ENCODE data around the gene LRRN2.

LRRN2 gene

DNA sequence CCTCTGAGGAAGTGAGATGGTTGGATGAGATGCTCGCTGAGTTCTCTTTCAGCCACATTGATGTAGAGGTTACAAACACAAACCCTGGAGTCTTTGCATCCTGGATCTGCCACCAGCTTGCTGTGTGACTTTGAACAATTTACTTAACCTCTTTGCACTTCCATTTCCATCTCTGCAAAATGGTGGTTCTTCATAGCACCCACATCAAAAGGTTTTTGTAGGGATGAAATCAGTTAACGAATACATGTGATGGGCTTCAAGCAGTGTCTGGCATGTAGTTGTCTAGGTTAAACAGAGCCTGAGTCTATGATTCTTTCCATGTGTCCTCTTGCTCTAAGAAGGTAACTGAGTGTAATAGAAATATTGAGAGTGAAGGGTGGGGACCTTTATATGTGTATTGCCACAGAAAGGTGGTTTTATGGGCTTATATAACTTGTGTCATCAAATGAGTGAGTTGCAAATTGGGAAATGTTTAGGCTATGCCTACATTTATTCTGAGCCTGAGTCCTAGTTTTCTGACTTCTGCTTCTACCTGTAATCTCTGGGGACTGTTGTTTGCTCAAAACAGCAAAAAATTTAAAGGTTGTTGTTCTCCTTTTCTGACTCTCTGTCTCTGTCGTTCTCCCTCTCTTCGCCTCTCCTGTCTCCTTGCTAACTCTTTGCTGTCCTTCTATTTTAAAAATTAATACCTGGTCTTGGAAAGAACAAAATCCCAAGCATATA, 27.3 kb upstream of the LRRN2 start:
- DNase-seq (ENCODE audit: low spot score), result no peak

DNA sequence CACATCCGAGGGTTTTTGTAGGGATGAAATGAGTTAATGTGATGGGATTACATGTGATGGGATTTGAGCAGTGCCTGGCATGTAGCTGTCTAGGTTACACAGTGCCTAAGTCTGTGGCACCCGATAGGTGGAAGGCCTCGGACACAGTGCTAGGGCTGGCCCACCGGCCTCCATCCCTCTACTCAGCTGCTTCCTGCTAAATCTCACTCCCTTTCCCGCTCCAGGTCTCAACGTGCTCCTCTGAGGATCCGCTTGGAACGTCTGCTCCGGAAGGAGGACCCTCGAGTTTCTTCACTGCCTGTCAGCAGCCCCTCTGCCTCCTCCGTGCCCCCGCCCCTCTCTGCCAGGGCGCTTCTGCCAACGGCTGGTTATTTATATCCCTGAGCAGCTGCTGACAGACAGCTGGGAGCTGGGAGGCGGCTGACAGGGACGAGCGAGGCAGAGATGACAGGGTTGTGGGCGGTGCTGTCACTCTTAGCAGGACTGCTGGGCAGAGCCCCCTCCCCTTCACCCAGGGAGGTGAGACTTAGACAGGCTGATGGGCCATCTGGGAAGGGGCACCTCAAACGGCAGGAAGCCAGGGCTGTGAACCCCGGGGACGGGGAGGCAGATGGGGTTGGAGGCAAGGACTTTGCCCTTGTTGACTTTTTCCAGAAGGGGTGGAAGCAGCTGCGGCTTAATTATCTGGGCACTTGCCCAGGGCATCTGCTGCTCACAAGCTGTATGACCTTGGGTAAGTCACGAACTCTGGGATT, 26.6 kb upstream of the LRRN2 start:
- no peak for DNase-seq (ENCODE audit: low spot score)

DNA sequence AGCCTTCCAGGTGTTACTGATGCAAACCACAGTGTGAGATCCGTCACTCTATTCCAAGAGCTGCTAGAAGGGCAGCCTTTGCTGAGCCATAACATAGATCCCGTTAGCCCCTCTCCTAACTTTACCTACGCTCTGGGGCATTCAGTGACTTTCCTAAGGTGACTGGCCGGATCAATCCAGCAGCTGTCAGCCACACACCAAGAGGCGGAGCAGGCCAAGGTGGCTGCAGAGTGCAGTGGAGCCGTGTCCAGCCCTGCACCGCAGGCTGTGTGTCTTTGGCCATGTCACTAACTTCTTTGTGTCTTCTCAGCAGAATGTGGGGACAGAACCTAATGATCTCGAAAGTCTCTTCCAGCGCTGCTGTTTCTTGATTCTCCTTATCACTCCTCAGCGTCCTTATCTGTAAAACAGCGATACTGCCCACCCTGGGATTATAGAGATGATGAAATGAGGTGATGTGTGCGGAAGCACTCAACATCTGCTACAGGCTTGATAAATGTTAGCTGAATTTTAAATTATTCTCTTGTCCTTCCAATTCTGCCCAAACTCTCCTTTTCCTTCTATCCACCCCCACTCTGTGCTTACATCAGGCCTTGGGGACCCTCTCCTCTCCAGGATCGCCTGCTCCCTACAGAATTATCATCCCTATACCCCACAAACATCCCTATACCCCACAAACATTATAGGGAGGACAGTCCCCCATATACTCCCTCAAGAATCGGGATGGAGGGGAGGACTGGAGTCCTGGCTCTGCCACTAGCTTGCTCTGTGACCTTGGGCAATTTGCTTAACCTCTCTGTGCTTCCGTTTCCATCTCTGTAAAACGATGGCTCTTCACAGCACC, 25.8 kb upstream of the LRRN2 start:
- no peak for DNase-seq (ENCODE audit: low spot score)

DNA sequence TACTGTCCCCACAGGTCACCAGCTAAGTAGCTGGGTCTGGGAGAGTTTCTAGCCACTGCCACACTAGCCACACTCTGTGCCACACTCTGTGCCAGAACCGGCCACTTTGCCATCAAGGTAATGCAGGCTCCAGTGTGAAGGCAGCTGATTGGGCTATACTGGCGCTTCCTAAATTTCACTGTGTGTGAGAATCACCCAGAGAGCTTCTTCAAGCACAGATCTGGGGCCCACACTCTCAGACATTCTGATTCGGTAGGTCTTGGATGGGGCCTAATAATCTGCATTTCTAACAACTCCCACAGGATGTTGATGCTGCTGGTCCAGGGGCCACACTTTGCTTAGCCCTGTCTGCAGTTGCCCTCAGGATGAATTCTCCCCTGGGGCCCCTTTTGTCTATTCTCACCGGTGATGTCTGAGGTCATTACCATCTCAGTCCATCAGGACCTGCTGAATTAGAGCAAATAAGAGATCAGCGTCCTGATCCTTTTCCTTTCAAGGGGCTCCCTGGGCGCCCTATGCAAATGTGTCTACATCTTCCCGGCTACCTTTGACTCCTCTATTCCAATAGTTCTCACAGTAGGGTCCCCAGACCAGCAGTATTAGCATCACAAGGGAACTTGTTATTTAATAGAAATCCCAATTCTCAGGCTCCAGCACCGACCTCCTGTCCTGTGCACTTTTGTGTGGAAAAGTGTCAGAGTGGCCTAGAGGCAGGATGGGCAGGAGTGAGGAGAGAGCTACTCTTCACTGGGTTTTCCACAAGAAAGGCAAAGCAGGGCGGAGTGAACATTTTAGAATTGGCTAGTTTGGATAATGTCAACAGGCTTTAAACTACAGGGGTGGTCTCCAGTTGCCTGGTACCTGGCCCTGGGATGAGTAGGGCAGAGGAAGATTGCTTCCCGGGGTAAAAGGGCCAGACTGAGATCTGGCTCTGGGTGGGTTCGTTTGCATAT, 24.7 kb upstream of the LRRN2 start:
- DNase-seq (ENCODE audit: low spot score), result no peak

DNA sequence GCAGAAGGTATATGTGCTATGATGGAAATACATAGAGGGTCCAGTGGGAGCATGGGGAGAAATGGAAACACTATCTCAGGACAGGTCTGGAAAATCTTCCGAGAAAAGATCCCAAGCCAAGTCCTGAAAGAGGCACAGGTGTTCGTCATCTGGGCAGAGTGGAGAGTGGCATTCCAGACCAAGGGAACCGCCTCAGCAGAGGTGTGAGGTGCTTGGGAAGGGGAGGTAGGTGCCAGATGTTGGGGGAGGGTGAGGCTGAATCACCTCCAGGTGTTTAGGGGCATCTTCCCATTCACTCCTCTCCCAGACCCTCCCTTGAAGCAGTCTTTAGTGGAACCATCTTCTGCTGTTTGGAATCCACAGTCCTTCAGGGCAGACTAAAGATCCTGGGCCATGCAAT, 23.5 kb upstream of the LRRN2 start:
- DNase-seq (ENCODE audit: low spot score), result no peak

DNA sequence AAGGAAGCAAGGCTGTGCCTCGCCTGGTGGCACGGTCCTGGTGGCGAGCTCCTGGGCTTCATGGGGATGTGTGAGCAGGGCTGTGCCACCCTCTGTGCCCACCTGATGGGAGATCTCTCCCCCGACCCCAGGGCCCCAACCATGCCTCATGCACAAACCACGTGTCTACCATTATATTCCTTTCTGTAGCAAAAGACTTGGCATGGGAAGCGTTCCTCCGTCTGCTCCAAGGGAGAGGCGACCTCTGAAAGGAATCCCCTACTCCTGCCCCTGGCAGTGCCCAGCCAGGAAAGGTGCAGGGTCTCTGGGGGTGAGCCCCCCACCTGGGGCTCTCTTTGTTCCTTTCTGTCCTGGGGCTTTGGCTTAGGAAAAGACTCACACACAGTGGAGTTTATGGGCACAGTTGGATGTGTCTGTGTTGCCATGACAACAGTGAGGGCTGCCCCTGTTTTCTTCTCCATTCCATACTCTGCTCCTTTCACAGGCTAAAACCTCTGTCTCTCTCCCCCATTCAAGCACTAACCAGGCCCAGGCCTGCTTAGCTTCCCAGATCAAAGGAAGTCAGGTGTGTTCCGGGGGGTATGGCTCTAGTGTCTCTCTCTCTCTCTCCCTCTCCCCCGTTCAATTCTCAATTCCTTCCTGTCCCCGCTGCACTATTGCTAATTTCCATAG, 21.4 kb upstream of the LRRN2 start:
- DNase-seq (ENCODE audit: low spot score), result no peak

DNA sequence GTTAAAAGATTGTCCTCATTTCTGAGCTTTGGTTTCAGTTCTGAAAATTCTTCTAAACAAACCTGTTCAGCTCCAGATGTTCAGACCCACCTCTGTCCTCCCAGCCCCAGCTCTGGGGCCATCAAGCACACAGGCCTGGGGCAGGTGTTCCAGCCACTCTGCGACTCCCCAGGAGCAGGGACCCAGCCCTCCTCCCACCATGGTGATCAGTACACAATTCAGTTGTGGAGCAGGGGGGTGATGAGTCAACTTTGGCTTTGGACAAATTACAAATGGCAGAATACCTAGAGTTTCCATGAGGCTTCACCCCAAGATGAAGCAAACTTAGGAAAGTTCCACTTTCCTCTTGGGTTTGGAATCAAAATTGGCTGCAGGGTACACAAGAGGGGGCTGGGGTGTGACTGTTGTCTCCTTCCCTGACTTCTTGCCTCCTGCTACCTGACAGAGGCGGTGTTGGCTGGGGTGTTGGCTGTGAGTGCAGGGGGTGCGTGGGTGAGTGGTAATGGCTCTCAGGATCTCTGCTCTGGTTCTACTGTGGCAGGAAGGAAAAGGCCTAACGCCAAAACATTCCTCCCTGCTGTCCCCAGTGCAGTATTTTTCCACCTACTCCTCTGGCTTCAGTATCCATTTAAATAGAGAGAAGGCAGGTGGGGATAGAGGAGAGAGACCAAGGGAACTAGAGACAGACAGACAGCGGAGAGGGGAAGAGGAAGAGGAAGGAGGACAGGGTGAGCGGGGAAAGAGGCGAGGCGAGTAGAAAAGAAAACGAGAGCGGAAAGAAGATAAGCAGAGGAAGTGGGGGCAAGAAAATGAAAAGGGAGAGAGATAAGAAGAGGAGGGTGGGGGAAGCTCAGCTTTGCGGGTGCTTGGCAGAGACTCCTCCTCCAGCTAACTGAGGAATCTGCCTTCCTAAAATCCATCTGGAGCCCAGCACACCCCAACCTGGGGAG, 20.6 kb upstream of the LRRN2 start:
- no peak for DNase-seq (ENCODE audit: low spot score)

DNA sequence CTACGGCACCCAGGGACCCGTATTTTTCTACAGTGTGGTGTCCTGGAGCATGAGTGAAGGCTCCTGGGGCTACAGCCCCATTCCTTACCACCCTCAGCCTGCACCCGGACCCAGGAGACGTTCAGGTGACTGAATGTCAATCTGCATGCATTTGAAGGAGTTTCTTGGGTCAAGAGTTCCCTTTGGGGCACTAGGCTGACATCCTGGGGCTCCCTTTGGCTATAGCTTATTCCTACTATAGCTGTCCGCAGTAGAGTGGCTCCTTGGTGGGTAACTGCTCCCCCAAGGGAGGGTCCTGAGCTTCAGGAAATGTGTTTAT, 19.9 kb upstream of the LRRN2 start:
- DNase-seq (ENCODE audit: low spot score), result no peak

DNA sequence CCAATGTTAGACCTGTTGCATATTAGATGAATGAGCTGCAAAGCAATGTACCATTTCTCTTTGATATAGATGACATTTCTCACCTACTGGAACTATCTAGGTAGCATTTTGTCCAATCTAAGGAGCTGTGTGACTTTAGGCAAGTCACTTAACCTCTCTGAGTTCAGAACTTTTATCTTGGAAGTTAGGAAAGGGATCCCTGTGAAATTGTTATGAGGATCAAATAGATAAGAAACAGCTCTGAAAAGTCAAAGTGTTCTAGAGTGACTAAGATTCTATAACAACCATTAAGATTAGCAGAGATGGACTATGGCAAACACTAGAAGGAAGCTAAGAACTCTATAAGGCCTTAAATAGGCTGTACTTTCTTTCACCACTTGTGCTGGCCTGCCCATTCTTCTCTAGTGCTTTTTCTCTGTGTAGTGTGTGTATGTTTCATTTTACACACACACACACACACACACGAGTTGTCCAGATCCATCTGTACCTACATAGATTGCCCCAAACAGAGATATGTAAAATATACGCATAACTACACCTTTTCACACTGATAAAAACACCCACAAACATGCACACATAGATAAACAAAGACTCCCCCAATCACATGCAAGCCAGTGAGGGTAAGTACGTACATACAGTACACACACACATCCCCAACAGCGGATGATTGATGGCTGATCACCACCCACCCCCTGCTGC, 19.4 kb upstream of the LRRN2 start:
- no peak for DNase-seq (ENCODE audit: low spot score)

DNA sequence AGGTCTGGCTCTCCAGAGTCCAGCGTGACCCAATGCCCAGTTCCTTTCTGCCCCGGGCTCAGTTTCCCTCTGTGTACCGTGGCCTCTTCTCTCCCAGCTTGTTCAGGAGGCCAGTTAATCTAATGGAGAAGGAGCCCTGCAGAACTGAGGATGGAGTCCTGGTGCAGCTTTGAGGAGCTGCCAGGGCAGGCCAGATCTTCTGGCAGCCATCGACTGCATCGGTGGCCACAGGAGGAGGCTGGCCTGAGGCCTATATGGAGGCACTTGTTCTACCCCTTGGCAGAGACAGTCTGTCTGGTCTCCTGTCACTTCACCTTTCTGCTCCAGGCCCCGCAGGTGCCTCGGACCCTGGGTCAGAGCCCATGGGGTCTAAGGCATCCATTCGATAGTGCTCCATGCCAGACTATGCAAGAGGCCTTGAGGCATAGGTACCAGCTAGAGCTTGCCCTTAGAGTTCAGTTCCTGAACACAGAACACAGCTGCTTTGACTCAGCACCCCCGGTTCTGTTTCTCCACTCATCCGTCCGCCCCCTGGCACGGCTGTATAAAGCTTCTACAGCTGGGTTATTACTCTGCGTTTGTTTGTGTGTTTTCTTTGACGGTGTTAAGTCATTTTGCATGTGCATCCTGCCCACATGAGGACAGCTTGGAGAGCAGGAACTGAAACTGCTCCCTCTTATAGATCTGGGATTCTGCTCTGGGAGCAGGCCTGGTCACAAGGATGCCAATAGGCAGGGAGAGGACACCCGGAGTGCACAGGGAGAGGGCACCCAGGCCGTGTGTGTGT, 18.5 kb upstream of the LRRN2 start:
- DNase-seq (ENCODE audit: low spot score), result no peak

DNA sequence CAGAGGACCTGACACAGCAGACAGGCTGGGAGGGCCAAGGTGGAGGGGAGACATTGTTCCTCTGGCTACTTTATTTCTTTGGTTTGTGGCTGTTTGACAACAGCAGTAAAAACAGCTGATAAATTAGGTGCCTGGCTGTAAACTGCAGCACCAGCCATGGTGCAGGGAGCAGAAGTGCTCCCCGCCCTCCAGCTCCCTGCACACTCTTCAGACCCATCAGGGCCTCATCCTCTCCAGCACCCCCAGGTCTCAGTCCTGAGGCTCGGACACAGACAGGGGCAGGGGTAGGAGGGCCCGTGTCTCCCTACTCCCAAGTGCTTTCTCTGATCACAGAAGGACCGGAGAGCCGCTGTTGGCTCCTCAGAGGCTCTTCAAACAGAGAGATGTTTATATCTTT, 17.7 kb upstream of the LRRN2 start:
- DNase-seq (ENCODE audit: low spot score), result no peak

DNA sequence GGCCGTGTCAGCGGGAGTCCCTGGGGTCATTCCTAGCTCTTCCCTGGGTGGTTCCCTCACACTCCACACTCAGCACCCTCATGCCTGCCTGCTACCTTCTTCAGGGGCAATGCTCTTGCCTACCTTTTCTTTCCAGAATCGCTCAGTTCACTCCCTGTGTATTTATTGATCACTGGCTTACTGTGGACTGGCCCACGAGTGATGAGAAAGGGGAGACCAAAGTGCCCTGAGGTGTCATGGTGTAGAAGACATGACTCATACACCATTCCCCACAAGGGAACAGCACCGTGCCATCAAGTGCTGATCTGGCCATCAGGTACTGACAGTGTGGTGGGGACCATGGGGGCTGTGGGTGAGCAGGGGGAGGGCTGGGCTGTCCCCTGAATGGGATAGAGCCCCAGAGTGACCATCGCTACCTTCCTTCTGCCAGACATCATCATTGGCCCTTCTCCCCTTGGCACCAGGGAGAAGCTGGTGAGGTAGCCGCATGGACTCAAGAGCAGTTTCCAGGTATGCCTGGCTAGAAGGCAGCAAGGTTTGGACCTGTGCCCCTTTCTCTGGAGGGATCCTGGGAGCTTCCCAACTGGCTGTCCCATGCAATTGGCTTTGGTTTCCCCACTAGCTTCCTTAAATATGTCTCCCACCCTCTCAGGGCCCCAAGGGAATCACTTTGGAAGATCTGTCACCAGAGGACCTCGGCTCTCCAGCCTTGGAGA, 17.2 kb upstream of the LRRN2 start:
- DNase-seq (ENCODE audit: low spot score), result no peak

DNA sequence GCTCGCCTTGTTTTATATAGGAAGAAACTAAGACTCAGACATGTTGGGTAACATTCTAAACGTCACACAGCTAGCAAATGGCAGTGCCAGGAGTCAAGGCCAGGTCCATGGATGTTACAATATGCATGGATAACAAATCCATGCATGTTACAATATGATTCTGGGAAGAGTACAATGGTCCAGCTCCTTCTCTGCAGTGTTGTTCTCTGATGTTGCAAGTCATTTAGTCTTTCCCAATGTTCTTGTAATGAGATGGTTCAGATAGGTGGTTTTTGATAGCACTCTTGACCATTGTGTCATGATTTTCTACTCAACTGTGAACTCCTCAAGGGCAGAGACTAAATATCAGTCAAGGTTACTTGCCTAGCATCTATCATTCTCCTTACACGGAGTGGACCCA, 15.7 kb upstream of the LRRN2 start:
- no peak for DNase-seq (ENCODE audit: low spot score)

DNA sequence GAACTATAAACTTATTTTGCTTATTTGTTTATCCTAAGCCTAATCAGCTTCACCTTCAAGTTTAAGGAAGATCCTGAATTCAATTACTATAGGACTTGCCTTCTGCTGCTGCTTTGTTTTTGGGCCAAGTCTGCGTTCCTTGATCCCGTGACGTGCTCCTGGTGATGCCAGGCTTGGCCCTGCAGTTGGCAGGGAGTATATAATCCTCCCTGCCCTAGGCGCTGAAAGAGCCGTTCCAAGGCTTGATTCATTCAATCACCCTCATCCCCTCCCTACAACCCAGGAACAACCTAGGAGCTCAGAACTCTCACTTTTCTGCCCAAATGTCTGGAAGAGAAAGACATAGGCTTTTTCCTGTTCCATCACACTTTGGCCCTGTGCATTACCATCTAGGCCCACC, 12.4 kb upstream of the LRRN2 start:
- DNase-seq (ENCODE audit: low spot score), result no peak

DNA sequence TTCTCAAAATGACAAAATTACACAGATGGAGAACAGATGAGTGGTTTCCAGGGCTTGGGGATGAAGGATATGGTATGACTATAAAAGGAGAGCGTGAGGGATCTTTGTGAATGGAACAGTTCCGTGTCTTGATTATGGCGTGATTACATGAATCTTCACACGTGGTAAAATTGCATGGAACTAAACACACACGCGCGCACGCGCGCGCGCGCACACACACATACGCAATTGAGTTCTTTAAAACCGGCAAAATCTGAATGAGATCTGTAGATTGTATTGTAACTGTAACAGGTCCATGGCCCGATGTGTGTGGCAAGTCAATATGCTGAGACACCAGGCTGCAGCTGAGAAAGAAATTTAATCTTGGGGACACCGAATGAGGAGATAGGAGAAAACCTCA, 11.1 kb upstream of the LRRN2 start:
- no peak for DNase-seq (ENCODE audit: low spot score)

DNA sequence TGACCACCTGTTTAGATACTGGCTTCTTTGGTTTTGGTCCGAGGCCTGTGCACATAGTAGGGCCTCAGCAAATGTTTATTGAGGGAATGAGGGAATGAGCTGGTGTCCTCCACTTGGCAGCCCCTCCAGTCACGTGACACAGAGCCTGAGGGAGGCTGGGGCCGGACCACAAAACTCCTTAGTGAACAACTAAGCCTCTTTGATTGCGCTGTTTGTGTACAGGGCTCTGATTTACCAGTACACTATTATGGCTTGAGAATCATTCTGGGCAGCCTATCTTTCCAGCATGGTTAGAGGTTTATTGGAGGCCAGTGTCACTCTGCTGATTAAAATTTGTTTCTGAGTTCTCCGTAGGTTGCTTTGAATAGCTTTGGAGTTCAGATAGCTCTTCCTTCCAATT, 10.2 kb upstream of the LRRN2 start:
- DNase-seq (ENCODE audit: low spot score), result no peak

DNA sequence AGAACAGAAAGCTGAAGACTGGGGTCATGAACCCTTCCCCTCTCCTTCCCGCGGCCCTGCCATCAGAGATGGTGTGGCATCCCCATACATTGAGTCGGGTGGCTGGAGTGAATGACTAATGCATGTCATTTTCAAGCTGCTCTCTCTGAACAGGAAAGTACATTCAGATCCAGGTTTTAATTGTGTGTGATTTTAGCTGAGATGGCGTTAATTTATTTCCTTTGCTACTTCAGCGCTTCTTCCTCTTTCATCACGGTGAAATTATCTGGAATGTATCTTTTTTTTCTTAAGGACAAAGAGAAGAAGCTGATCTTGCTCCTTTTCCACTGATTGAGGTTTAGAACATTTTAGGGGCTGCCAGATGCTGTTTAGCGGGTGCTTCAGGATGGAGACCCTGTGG, 8.6 kb upstream of the LRRN2 start:
- no peak for DNase-seq (ENCODE audit: low spot score)

DNA sequence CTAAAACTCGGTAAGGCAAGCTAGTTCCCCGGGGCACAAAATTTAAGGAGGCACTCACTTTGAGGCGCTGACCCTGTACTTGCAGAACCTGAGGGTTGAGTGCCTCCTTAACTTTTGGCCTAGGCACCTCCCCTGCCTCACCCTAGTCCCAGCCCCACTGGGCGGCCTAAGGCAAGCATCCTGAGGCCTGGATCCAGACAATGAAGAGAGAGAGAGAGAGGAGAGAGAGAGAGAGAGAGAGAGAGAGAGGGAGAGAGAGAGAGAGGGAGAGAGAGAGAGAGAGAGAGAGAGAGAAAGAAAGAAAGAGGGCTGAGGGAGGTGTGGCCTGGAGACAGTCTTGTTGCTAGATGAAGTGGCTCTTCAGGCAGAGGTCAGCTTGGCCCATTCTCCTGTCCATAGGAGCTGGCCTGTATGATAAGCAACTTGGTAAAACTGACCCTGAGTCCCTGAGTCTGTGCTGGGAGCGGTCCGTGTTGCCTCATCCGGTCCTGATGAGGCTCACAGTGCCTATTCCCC, 7.4 kb upstream of the LRRN2 start:
- no peak for DNase-seq (ENCODE audit: low spot score)

All from COLO829 (cell line).